KOPT-K1 (cell line): ENCODE results near the gene NR2E1.

ENCODE experiments used
- H3K27ac ChIP-seq: fragments of 200-600 bp; sonication (generic); 2 replicates; pipeline ENCODE4 v1.5.1; 2016; ENCODE audit warnings: antibody characterized with exemption, mild to moderate bottlenecking, low read depth, low read length; ENCODE audit not compliant: poor library complexity, severe bottlenecking
- H3K36me3 ChIP-seq: fragments of 200-600 bp; sonication (generic); 2 replicates; pipeline ENCODE4 v1.5.1; 2017; ENCODE audit warnings: antibody characterized with exemption, mild to moderate bottlenecking, low read length, moderate library complexity; ENCODE audit not compliant: insufficient read depth
- H3K9me3 ChIP-seq: fragments of 200-600 bp; sonication (generic); 2 replicates; pipeline ENCODE4 v1.5.1; 2017; ENCODE audit warnings: antibody characterized with exemption, low read length, mild to moderate bottlenecking; ENCODE audit not compliant: insufficient read depth, poor library complexity, severe bottlenecking

The NR2E1 gene

GRCh38 chr6:108203189-108204112 is 37.6 kb downstream of the NR2E1 start:
- Histone ChIP-seq H3K36me3 (peaks cover 16% of the 10 kb centered on the region), H3K27ac (no peak overlapping the region), H3K9me3 (no peaks in the 10 kb centered on the region)

DNA sequence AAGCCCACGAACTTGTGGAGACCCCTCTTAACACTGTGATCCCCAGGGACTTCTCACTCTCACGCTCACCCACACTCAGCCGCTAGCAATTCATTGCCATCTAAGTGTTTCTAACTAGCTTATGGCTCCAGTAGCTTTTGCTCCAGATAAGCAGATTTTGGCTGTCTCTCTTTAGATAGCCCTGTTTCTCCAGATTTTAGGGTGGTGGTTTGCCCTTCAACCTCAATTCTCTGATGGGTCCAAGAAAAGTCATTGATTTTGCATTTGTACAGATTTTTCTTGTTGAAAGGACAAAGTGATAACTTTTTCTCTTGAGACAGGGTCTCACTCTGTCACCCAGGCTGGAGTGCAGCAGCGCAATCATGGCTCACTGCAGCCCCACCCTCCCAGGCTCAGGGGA is 41.2 kb downstream of the NR2E1 start:
- no peaks in the 10 kb centered on the region for H3K9me3 ChIP-seq
- peaks cover 50% of the 10 kb centered on the region for H3K36me3 ChIP-seq

GRCh38 chr6:108209738-108210137 is 43.9 kb downstream of the NR2E1 start:
- Histone ChIP-seq H3K27ac (no peak overlapping the region), H3K36me3 (peaks cover 60% of the 10 kb centered on the region), H3K9me3 (no peaks in the 10 kb centered on the region)

More for the DNA sequence above, 41.2 kb downstream of the NR2E1 start:
- H3K27ac ChIP-seq: no peak overlapping the region

- H3K27ac ChIP-seq: no peak overlapping the region
- H3K9me3 ChIP-seq: no peaks in the 10 kb centered on the region
- H3K36me3 ChIP-seq: peaks cover 68% of the 10 kb centered on the region
Observed at GRCh38 chr6:108210556-108210955, 44.7 kb downstream of the NR2E1 start.

- Histone ChIP-seq H3K36me3 (peaks cover 76% of the 10 kb centered on the region), H3K27ac (no peak overlapping the region), H3K9me3 (no peaks in the 10 kb centered on the region)
Observed at GRCh38 chr6:108211671-108212070, 45.8 kb downstream of the NR2E1 start.

GRCh38 chr6:108222064-108222463 is 56.2 kb downstream of the NR2E1 start:
- no peak overlapping the region for H3K27ac ChIP-seq
- H3K9me3 ChIP-seq: no peaks in the 10 kb centered on the region
- peaks cover 53% of the 10 kb centered on the region for H3K36me3 ChIP-seq

GRCh38 chr6:108222504-108222903 is 56.7 kb downstream of the NR2E1 start:
- Histone ChIP-seq H3K36me3 (peaks cover 49% of the 10 kb centered on the region), H3K9me3 (no peaks in the 10 kb centered on the region), H3K27ac (no peak overlapping the region)

- no peak overlapping the region for H3K27ac ChIP-seq
- peaks cover 16% of the 10 kb centered on the region for H3K36me3 ChIP-seq
- H3K9me3 ChIP-seq: no peaks in the 10 kb centered on the region
Observed at GRCh38 chr6:108227290-108227689, 61.5 kb downstream of the NR2E1 start.

- Histone ChIP-seq H3K27ac (no peak overlapping the region), H3K9me3 (no peaks in the 10 kb centered on the region), H3K36me3 (peaks cover 13% of the 10 kb centered on the region; the same call in 1 of the 2 replicates)
Observed at GRCh38 chr6:108228416-108228815, 62.6 kb downstream of the NR2E1 start.

DNA sequence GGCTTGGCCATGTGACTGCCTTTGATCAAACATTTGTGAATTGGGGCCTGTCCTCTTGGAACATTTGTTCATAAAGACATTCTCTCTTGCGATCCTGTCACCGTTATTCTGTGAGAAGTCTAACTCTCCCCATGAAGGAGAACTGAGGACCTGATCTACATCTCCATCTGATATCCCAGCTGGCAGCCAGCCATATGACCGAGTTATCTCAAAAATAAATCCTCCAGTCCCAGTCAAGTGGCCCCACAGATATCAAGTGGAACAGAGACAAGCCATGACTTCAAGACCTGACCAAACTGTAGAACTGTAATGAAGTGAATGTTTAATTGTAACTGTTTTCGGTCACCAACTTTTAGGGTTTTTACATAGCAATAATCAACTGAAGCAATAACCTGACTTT is 69.3 kb downstream of the NR2E1 start:
- no peak overlapping the region for H3K27ac ChIP-seq
- H3K9me3 ChIP-seq: no peaks in the 10 kb centered on the region
- H3K36me3 ChIP-seq: peaks cover 44% of the 10 kb centered on the region

DNA sequence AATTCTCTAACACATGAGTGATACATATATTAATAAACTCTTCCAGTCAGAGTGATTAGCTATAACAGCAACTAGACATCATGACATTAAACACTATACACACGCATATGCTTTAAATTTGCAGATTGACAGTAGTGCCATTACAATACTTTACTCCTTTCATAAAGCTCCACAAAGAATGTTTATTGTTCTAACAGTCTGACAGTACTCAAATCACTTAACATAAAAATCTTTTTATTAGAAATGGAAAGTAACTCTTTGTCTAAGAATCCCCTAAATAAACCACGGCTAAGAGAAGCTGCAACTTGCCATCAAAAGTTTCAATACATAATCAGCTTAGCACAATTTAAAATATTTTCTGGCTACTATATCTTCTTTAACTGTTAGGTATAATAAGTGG is 71.0 kb downstream of the NR2E1 start:
- Histone ChIP-seq H3K9me3 (no peaks in the 10 kb centered on the region), H3K36me3 (peaks cover 58% of the 10 kb centered on the region), H3K27ac (no peak overlapping the region)

DNA sequence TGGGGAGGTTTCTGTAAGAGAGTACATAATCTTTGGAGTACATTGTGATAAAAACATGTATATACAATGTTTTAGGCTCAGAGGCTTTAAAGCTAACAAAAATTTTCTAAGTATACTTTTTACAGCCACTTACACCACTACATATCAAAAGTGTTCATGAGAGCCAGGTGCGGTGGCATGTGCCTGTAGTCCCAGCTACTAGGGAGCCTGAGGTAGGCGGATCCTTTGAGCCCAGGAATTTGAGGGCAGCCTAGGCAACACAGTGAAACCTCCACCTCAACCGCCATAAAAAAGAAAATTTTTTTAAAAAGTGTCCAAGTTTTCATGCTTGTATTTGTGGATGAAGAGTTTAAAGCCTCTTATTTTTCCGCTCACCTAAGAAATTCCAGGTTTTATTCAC is 72.5 kb downstream of the NR2E1 start:
- peaks cover 12% of the 10 kb centered on the region for H3K9me3 ChIP-seq
- no peak overlapping the region for H3K27ac ChIP-seq
- H3K36me3 ChIP-seq: peaks cover 73% of the 10 kb centered on the region
